ENCODE measurements around the gene TMED7. TPM values are rescaled to one million over a fixed set of nuclear protein-coding genes. Genes with fewer than 3 reads are reported as not detected.

TMED7 gene
- total and polyA plus RNA-seq, 2 of the 8 experiments (the other 6 are each of a cell fraction or from before 2014, with no cell fraction given), result 43.8 to 75.2 TPM

DNA sequence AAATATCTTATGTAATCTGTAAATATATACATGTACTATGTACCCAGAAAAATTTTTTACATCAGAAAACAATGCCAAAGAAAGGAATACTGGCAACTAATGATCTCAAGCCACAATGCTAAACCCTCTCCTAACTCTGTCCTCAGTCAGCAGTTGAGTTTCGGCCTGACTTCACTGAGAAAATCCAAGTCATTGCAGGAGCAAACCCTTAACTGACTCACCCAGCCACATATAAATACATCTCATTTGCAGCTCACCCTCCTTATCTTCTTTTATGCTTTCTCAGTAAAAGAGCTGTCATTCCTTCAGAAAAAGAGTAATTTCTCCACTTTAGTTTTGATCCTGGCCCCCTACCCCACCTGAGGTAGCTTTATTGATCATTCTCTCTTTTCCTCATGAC lies 46.1 kb upstream of the TMED7 start:
- CTCF ChIA-PET (ENCODE audit: partially characterized antibody), result no interaction called here
- no peak for TF ChIP-seq JUND (IDR thresholded peaks at IDR 0.05; ENCODE audit: low read length)

More for the DNA sequence above, 46.1 kb upstream of the TMED7 start:
- Histone ChIP-seq H2BK20ac (ENCODE audit: low read length) (no peak overlapping the region), H3K4me2 (ENCODE audit: insufficient read depth in 1 of 2, low read depth in 2 of 2, low read length in 2 of 2) (no peak overlapping the region), H3K79me2 (ENCODE audit: control insufficient read depth in 1 of 2, insufficient read depth in 2 of 2, low read length in 2 of 2) (no peaks in the 10 kb centered on the region), H2BK15ac (ENCODE audit: low read length) (no peak overlapping the region), H3K4me3 (ENCODE audit: extremely low read depth in 1 of 4, insufficient read depth in 2 of 4, low read depth in 3 of 4, low read length in 4 of 4) (no peak overlapping the region), H2AK5ac (ENCODE audit: low read depth, low read length) (no peak overlapping the region), H3K14ac (ENCODE audit: insufficient read length) (no peak overlapping the region), H2BK120ac (replicated peaks; ENCODE audit: low read depth, low read length) (no peak overlapping the region), H3K27ac (ENCODE audit: low read depth, low read length) (no peak overlapping the region), H3K9ac (replicated peaks in 1 of 4; ENCODE audit: extremely low read depth in 1 of 4, low read depth in 3 of 4, low read length in 3 of 4) (no peak overlapping the region), H3K9me3 (ENCODE audit: insufficient read depth in 2 of 2, low read depth in 1 of 2, low read length in 1 of 2) (peaks cover 9 to 13% of the 10 kb centered on the region in 2 experiments), H2BK12ac (ENCODE audit: low read depth, low read length) (no peak overlapping the region), H3K79me1 (ENCODE audit: low read depth, low read length) (no peaks in the 10 kb centered on the region), H4K91ac (replicated peaks; ENCODE audit: insufficient read length, low read length) (no peak overlapping the region), H3K27me3 (replicated peaks in 1 of 4; ENCODE audit: control insufficient read depth in 3 of 4, extremely low read depth in 1 of 4, insufficient read depth in 3 of 4, low read length in 3 of 4) (no peaks in the 10 kb centered on the region), H3K36me3 (ENCODE audit: control insufficient read depth in 2 of 4, insufficient read depth in 4 of 4, low read length in 3 of 4) (no peaks in the 10 kb centered on the region), H3K23me2 (ENCODE audit: low read depth, low read length) (no peaks in the 10 kb centered on the region), H3K4me1 (replicated peaks in 1 of 4; ENCODE audit: control insufficient read depth in 3 of 4, insufficient read depth in 4 of 4, low read length in 3 of 4) (no peaks in the 10 kb centered on the region), H3K18ac (ENCODE audit: extremely low read depth, low read length) (no peak overlapping the region), H4K8ac (ENCODE audit: extremely low read depth, insufficient read depth, low read length) (no peak overlapping the region), H3K4ac (replicated peaks; ENCODE audit: insufficient read length, low read depth, low read length) (no peak overlapping the region), H2AFZ (ENCODE audit: low read length) (no peak overlapping the region), H4K20me1 (replicated peaks in 1 of 2; ENCODE audit: control insufficient read depth in 1 of 2, insufficient read depth in 2 of 2, low read length in 2 of 2) (no peaks in the 10 kb centered on the region), H2BK5ac (ENCODE audit: low read depth, low read length) (no peak overlapping the region), H3K56ac (replicated peaks; ENCODE audit: insufficient read length, low read depth, low read length) (no peak overlapping the region), H3K23ac (ENCODE audit: insufficient read length) (no peak overlapping the region), H4K5ac (ENCODE audit: insufficient read length, low read depth, low read length) (no peak overlapping the region)
- POLR2A ChIA-PET (ENCODE audit: partially characterized antibody), result no interaction called here
- WGBS, 2 experiments (ENCODE audit: extremely low coverage in 1 of 2, insufficient coverage in 1 of 2, insufficient read length in 1 of 2, insufficient replicate concordance in 2 of 2, low coverage in 1 of 2, low lambda C conversion rate in 2 of 2, missing lambda C conversion rate in 1 of 2), result 95% methylated on average over 1 of the region's 1 CpG; no CpG with 5 or more reads in 1 of the 2 experiments
- DNase-seq (ENCODE audit: low read depth in 1 of 2, low spot score in 2 of 2) (no peak), FAIRE-seq (no peak)
